Mucosa of rectum (tissue), 2 donors: ENCODE data around the gene GSTT2B.
"Not testable (repeated sequence)": the region's sequence is repeated elsewhere in the genome, so short reads cannot be mapped to it uniquely, and the experiment has no call there.

ENCODE experiments used
- H3K27ac ChIP-seq, 2 donors: one replicate each; pipeline ENCODE4 v1.7.0; 2013; ENCODE audit warnings: inconsistent platforms in 2 of 2, low read depth in 2 of 2, low read length in 2 of 2
- H3K27me3 ChIP-seq, 2 donors: one replicate each; pipeline ENCODE4 v1.7.0; 2013; ENCODE audit warnings: low read length in 2 of 2; ENCODE audit not compliant: control insufficient read depth in 2 of 2, insufficient read depth in 2 of 2
- H3K36me3 ChIP-seq, 2 donors: one replicate each; pipeline ENCODE4 v1.7.0; 2013; ENCODE audit warnings: low read length in 2 of 2; ENCODE audit not compliant: control insufficient read depth in 2 of 2, insufficient read depth in 2 of 2
- H3K4me1 ChIP-seq, 2 donors: one replicate each; pipeline ENCODE4 v1.7.0; 2013; ENCODE audit warnings: low read length in 2 of 2, mild to moderate bottlenecking in 1 of 2; ENCODE audit not compliant: control insufficient read depth in 2 of 2, insufficient read depth in 2 of 2
- H3K4me3 ChIP-seq, 2 donors: one replicate each; pipeline ENCODE4 v1.7.0; 2013; ENCODE audit warnings: low read length in 2 of 2
- H3K9ac ChIP-seq, 2 donors: one replicate each; pipeline ENCODE4 v1.7.0; 2013; ENCODE audit warnings: low read length in 2 of 2, low read depth in 1 of 2, mild to moderate bottlenecking in 1 of 2
- H3K9me3 ChIP-seq, 2 donors: one replicate each; pipeline ENCODE4 v1.7.0; 2013; ENCODE audit warnings: low read length in 2 of 2; ENCODE audit not compliant: control insufficient read depth in 2 of 2
- donor health status: healthy.
- donor health status: Normal muscosa, but diverticular disease.

Gene GSTT2B

GRCh38 chr22:23986089-23986488, 25.1 kb upstream of the GSTT2B start:
- not testable (repeated sequence) for H3K27ac ChIP-seq, H3K9ac ChIP-seq, H3K9me3 ChIP-seq, H3K36me3 ChIP-seq, H3K4me1 ChIP-seq, H3K4me3 ChIP-seq, H3K27me3 ChIP-seq

- no peak overlapping the region for H3K4me3 ChIP-seq
- H3K27me3 ChIP-seq: no peaks in the 10 kb centered on the region
- no peak overlapping the region for H3K27ac ChIP-seq
These were observed 23.4 kb upstream of the GSTT2B start for GRCh38 chr22:23984430-23984829.

GRCh38 chr22:23980567-23980966, 19.6 kb upstream of the GSTT2B start:
- not testable (repeated sequence) for H3K4me1 ChIP-seq, H3K27ac ChIP-seq, H3K9me3 ChIP-seq, H3K27me3 ChIP-seq, H3K4me3 ChIP-seq, H3K36me3 ChIP-seq, H3K9ac ChIP-seq

More at GRCh38 chr22:23984430-23984829, 23.4 kb upstream of the GSTT2B start:
- H3K36me3 ChIP-seq: no peaks in the 10 kb centered on the region
- no peak overlapping the region for H3K9ac ChIP-seq
- no peaks in the 10 kb centered on the region for H3K4me1 ChIP-seq
- no peaks in the 10 kb centered on the region for H3K9me3 ChIP-seq

GRCh38 chr22:23979557-23980240, 18.7 kb upstream of the GSTT2B start, which contains the start of gene GSTT2:
TSS of gene GSTT2 (plus strand) at chr22:23980134.
- H3K4me1 ChIP-seq, H3K9ac ChIP-seq, H3K27me3 ChIP-seq, H3K27ac ChIP-seq, H3K9me3 ChIP-seq, H3K36me3 ChIP-seq, H3K4me3 ChIP-seq: not testable (repeated sequence)

- not testable (repeated sequence) for H3K9me3 ChIP-seq, H3K4me1 ChIP-seq, H3K27ac ChIP-seq, H3K36me3 ChIP-seq, H3K9ac ChIP-seq, H3K4me3 ChIP-seq, H3K27me3 ChIP-seq
These were observed 16.3 kb upstream of the GSTT2B start for GRCh38 chr22:23977304-23977703.

GRCh38 chr22:23974836-23975352, 13.9 kb upstream of the GSTT2B start:
- peaks cover 20 to 21% of the 10 kb centered on the region in 2 donors for H3K36me3 ChIP-seq
- H3K27me3 ChIP-seq, H3K4me1 ChIP-seq, H3K9me3 ChIP-seq, H3K27ac ChIP-seq, H3K4me3 ChIP-seq, H3K9ac ChIP-seq: not testable (repeated sequence)

- not testable (repeated sequence) for H3K9ac ChIP-seq, H3K4me3 ChIP-seq, H3K4me1 ChIP-seq, H3K9me3 ChIP-seq, H3K27ac ChIP-seq, H3K27me3 ChIP-seq
- H3K36me3 ChIP-seq: peaks cover 26% of the 10 kb centered on the region in 2 donors
These were observed 13.3 kb upstream of the GSTT2B start, which contains the start of gene DDT for GRCh38 chr22:23974345-23974744. TSS of gene DDT (minus strand) at chr22:23974441. CDS start at chr22:23974414, 27 bp downstream.

GRCh38 chr22:23971927-23972326, 10.9 kb upstream of the GSTT2B start:
- not testable (repeated sequence) for H3K4me3 ChIP-seq, H3K9ac ChIP-seq, H3K9me3 ChIP-seq, H3K27me3 ChIP-seq, H3K4me1 ChIP-seq, H3K27ac ChIP-seq
- peaks cover 29 to 30% of the 10 kb centered on the region in 2 donors for H3K36me3 ChIP-seq

GRCh38 chr22:23970816-23971486, 10.0 kb upstream of the GSTT2B start:
- no peaks in the 10 kb centered on the region for H3K27me3 ChIP-seq
- H3K9me3 ChIP-seq: no peaks in the 10 kb centered on the region
- H3K4me3 ChIP-seq: no peak overlapping the region
- no peak overlapping the region for H3K9ac ChIP-seq
- H3K4me1 ChIP-seq: no peaks in the 10 kb centered on the region
- no peak overlapping the region for H3K27ac ChIP-seq
- peaks cover 29 to 30% of the 10 kb centered on the region in 2 donors for H3K36me3 ChIP-seq

GRCh38 chr22:23970201-23970641, 9.2 kb upstream of the GSTT2B start:
- no peak overlapping the region for H3K4me3 ChIP-seq
- H3K36me3 ChIP-seq: peaks cover 29 to 30% of the 10 kb centered on the region in 2 donors
- no peaks in the 10 kb centered on the region for H3K27me3 ChIP-seq
- no peak overlapping the region for H3K27ac ChIP-seq
- no peak overlapping the region for H3K9ac ChIP-seq
- no peaks in the 10 kb centered on the region for H3K4me1 ChIP-seq
- H3K9me3 ChIP-seq: no peaks in the 10 kb centered on the region
